GM12872 (cell line): ENCODE results near the gene TBX5.

Experiments used
- TF ChIP-seq, protein P1 (sequence below): IDR thresholded peaks from 3 replicates; pipeline ENCODE4 v1.5.1; 2011; ENCODE audit warnings: low read depth, mild to moderate bottlenecking, low read length, moderate library complexity; ENCODE audit not compliant: insufficient read depth

TBX5 gene

DNA sequence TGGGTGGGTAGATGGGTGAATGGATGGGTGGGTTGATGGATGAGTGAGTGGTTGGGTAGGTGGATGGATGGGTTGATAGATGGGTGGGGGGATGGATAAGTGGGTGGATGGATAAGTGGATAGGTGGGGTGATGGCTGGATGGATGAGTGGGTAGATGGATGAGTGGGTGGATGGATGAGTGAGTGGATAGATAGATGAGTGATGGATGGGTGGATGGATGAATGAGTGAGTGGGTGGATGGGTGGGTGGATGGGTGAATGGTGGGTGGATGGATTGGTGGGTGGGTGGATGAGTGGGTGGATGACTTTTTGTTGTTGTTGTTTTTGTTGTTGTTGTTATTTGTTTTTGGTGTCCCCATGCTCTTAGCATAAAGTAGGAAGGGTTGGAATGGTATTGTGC is 45.5 kb downstream of the TBX5 start:
- TF ChIP-seq, protein P1, sequence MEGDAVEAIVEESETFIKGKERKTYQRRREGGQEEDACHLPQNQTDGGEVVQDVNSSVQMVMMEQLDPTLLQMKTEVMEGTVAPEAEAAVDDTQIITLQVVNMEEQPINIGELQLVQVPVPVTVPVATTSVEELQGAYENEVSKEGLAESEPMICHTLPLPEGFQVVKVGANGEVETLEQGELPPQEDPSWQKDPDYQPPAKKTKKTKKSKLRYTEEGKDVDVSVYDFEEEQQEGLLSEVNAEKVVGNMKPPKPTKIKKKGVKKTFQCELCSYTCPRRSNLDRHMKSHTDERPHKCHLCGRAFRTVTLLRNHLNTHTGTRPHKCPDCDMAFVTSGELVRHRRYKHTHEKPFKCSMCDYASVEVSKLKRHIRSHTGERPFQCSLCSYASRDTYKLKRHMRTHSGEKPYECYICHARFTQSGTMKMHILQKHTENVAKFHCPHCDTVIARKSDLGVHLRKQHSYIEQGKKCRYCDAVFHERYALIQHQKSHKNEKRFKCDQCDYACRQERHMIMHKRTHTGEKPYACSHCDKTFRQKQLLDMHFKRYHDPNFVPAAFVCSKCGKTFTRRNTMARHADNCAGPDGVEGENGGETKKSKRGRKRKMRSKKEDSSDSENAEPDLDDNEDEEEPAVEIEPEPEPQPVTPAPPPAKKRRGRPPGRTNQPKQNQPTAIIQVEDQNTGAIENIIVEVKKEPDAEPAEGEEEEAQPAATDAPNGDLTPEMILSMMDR: no peak

DNA sequence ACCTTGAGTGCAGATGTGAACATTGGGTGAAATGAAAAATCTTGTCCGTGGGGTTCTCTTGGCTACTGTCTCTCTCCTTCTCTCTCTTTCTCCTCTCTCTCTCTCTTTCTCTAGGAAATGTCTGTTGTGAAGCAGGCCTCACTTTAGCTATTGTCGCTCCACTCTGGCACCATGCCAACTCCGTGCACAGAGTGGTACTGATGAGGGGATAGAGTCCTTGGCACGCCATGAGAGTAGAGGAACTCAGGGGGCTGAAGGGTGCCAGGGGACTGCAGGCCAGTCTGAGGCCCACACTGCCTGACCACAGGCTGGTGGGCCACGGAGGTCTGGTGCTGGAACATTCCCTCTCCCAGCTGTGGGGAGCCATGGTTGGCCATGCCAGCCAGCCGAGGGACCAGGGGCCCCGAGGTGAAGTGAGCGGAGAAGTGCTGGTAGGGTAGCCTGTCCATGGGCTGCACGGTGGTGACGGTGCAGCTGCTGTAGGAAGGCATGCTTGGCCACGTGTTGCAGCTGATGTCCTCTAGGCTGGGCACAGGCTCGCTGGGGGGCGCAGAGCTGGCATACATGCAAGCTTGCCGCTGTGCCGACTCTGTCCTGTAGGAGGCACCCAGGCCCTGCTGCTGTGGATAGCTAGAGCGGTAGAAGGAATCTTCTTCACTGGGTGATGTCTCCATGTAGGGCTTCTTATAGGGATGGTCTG is 50.4 kb downstream of the TBX5 start:
- TF ChIP-seq, protein P1: peak; percentile 44

DNA sequence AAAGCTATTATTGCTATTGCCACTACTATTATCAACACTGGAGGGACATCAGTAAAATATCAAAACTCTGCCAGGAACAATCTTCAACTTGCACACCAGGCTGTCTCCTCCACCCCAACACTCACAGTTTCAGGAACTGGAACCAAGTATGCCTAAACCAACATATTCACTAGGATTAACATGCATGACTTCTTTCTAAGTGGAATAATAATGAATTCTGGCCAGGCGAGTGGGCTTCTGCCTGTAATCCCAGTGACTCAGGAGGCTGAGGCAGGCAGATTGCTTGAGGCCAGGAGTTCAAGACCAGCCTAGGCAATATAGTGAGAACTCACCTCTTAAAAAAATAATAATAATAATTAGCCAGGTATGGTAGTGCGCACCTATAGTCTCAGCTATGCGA is 58.1 kb downstream of the TBX5 start:
- TF ChIP-seq, protein P1: no peak

DNA sequence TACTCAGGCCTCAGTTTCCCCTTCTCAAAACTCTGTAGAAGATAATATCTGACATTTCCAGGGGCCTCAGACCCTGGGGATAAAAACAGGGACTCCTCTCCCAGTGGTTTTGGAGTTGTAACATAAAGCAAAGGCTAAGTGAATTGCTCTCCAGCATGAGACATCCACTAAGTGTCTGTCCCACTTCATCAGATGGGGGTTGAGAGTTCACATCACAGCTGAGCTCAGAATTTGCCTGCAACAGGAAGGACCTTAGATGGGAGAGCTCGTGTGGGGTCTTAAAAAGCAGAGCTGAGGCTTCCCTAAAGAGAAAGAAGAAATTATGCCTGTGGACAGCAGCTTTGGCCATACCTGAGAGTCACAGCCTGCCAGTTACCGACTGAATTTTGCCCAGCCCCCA is 61.1 kb downstream of the TBX5 start:
- TF ChIP-seq, protein P1: no peak

DNA sequence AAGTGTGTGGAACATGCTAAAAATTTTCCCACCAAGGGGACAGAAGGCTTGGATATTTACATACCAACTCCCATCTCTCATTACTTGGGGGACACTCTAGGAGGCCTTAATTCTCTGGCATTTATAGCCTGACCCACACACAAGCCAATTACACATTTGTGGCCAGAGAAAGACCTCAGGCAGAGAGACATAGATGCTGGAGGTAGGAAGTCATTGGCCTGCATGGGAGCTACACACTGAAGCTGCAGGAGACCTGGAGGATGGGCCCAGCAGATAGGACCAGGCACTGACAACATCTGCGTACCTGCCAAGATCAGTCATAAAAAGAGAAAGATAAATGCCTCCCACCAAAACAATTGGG is 61.7 kb downstream of the TBX5 start:
- TF ChIP-seq, protein P1: no peak

- TF ChIP-seq, protein P1: no peak
Measured at GRCh38 chr12:114343585-114344302, 62.2 kb downstream of the TBX5 start.

- TF ChIP-seq, protein P1: no peak
Measured at GRCh38 chr12:114342656-114343055, 63.3 kb downstream of the TBX5 start.
